ENCODE measurements around the gene SYAP1.
"Not testable (repeated sequence)": the region's sequence is repeated elsewhere in the genome, so short reads cannot be mapped to it uniquely, and the experiment has no call there.

Gene SYAP1

GRCh38 chrX:16726347-16726988, 7.1 kb downstream of the SYAP1 start:
- not testable (repeated sequence) for DNase-seq

GRCh38 chrX:16727637-16728036, 8.2 kb downstream of the SYAP1 start:
- no peak for DNase-seq

- DNase-seq, result no peak
Measured at GRCh38 chrX:16730450-16730849, 11.0 kb downstream of the SYAP1 start.

GRCh38 chrX:16733013-16733412, 13.6 kb downstream of the SYAP1 start:
- DNase-seq, result no peak

- no peak for DNase-seq
Measured at GRCh38 chrX:16737024-16737423, 17.6 kb downstream of the SYAP1 start.

- DNase-seq, result no peak
Measured at GRCh38 chrX:16739574-16739973, 20.2 kb downstream of the SYAP1 start.

GRCh38 chrX:16743604-16744325, 24.4 kb downstream of the SYAP1 start:
- no peak for DNase-seq

GRCh38 chrX:16745102-16745501, 25.7 kb downstream of the SYAP1 start:
- DNase-seq, result no peak

GRCh38 chrX:16745659-16746058, 26.2 kb downstream of the SYAP1 start:
- DNase-seq, result no peak

- DNase-seq, result no peak
Measured at GRCh38 chrX:16748425-16748824, 29.0 kb downstream of the SYAP1 start.

- no peak for DNase-seq
Measured at GRCh38 chrX:16750136-16750535, 30.7 kb downstream of the SYAP1 start.

- DNase-seq, result no peak
Measured at GRCh38 chrX:16754019-16754418, 34.6 kb downstream of the SYAP1 start.

- DNase-seq, result no peak
Measured at GRCh38 chrX:16756724-16757123, 37.3 kb downstream of the SYAP1 start.

- DNase-seq, result not testable (repeated sequence)
Measured at GRCh38 chrX:16761500-16761899, 42.1 kb downstream of the SYAP1 start.

- no peak for DNase-seq
Measured at GRCh38 chrX:16762579-16762978, 43.2 kb downstream of the SYAP1 start.

- DNase-seq, result no peak
Measured at GRCh38 chrX:16765594-16765993, 46.2 kb downstream of the SYAP1 start.

- no peak for DNase-seq
Measured at GRCh38 chrX:16770970-16771482, 51.6 kb downstream of the SYAP1 start.

GRCh38 chrX:16771483-16772398, 52.3 kb downstream of the SYAP1 start:
- DNase-seq, result no peak

GRCh38 chrX:16772460-16772859, 53.0 kb downstream of the SYAP1 start:
- no peak for DNase-seq

- DNase-seq, result no peak
Measured at GRCh38 chrX:16774746-16775145, 55.3 kb downstream of the SYAP1 start.

- no peak for DNase-seq
Measured at GRCh38 chrX:16778545-16778944, 59.1 kb downstream of the SYAP1 start.

- DNase-seq, result no peak
Measured at GRCh38 chrX:16778993-16779392, 59.6 kb downstream of the SYAP1 start.

- DNase-seq, result not testable (repeated sequence)
Measured at GRCh38 chrX:16779815-16780214, 60.4 kb downstream of the SYAP1 start.

Data from cerebellar nuclear complex (tissue), 1 donor.